Activated naive CD8-positive, alpha-beta T cell treated with anti-CD3 and anti-CD28 coated beads for 36 hours (primary cell): ENCODE measurements around the gene ASIC3. TPM values are rescaled to one million over a fixed set of nuclear protein-coding genes. Genes with fewer than 3 reads are reported as not detected.

Experiments used
- DNase-seq: peaks from one replicate; pipeline ENCODE4 v3.0.0; 2021
- H3K27ac Mint-ChIP-seq: one replicate; pipeline ENCODE4 v1.8.0; 2022; ENCODE audit warnings: mild to moderate bottlenecking, moderate library complexity, mixed read lengths
- H3K27me3 Mint-ChIP-seq: one replicate; pipeline ENCODE4 v1.8.0; 2022; ENCODE audit warnings: mild to moderate bottlenecking, mixed read lengths
- H3K36me3 Mint-ChIP-seq: one replicate; pipeline ENCODE4 v1.8.0; 2021; ENCODE audit warnings: mild to moderate bottlenecking, mixed read lengths
- H3K4me1 Mint-ChIP-seq: one replicate; pipeline ENCODE4 v1.8.0; 2021; ENCODE audit warnings: mixed read lengths
- H3K4me3 Mint-ChIP-seq: one replicate; pipeline ENCODE4 v1.8.0; 2022; ENCODE audit warnings: mild to moderate bottlenecking, moderate library complexity, mixed read lengths
- H3K9me3 Mint-ChIP-seq: one replicate; pipeline ENCODE4 v1.8.0; 2022; ENCODE audit warnings: mixed read lengths
- total RNA-seq, 2 experiments: library from RNA; stranded (reverse); gene quantifications; one replicate each; pipeline ENCODE4 v1.2.3, GENCODE V29; 2021

Gene ASIC3
- total RNA-seq, 2 experiments from 2014 or later = 2.7 to 3.2 TPM

DNA sequence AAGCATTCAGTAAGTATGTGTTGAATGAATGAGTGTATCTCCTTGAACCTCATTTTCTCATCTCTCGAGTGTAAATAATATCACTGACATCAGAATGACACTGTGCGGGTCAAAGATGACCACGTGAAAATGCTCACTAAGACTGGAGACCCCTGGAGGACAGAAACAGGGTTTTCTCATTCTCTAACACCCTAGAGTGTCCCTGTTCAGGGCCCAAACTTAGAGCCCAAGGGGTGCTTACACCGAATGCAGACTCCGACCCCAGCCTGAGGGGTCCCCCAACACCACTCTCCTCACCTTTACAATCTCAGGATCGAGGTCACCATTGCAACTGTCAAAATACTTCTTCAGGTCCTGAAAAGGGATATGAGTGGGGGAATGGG lies 7.9 kb downstream of the ASIC3 start:
- Mint-ChIP-seq H3K4me3 (peak overlapping the region; percentile 94), H3K36me3 (no peaks in the 10 kb centered on the region)

DNA sequence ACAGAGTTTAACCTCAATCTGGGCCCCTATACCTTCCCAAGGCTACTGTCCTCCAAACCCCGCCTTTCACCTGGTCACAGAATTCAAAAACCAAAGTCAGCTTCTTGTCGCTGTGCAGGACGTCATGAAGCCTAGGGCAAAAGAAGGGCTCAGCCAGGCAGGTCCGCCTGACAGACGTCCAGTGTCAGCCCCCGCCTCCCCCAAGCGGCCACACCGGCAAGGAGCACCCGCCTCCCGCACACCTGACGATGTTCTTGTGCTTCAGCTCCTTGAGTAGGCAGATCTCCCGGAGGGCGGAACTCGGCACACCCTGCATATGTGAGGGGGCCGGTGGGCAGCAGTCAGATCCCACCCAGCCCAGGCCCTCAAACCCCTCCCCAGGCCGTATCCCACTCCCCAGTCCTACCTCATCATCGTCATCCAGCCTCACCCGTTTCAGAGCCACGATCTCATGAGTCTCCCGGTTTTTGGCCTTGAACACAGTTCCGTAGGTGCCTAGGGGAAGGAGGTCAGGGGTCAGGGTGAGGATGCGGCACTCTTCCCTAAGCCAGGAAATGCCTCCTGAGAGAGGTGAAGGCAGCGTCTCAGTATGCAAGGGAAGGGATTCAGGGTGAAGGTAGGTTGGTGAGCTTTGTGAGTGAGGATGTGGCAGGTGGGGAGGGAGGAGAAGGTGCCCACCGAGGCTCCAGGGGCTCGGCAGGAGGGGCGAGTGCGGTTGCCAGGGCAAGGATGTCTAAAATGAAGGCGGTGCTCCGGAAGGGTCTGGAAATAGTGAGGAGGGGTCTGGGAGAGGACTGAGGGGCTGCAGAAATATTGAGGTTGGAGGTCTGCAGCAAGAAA lies 8.6 kb downstream of the ASIC3 start:
- DNase-seq = no peak
- peak overlapping the region; percentile 92 for H3K27ac Mint-ChIP-seq
- H3K4me3 Mint-ChIP-seq = peak overlapping the region; percentile 94
- no peaks in the 10 kb centered on the region for H3K27me3 Mint-ChIP-seq
- H3K4me1 Mint-ChIP-seq = peaks cover 30% of the 10 kb centered on the region
- peaks cover 2% of the 10 kb centered on the region for H3K36me3 Mint-ChIP-seq
- no peaks in the 10 kb centered on the region for H3K9me3 Mint-ChIP-seq

More for the DNA sequence above, 7.9 kb downstream of the ASIC3 start:
- no peaks in the 10 kb centered on the region for H3K9me3 Mint-ChIP-seq
- H3K27ac Mint-ChIP-seq = no peak overlapping the region
- DNase-seq = no peak
- H3K27me3 Mint-ChIP-seq = no peaks in the 10 kb centered on the region
- H3K4me1 Mint-ChIP-seq = peaks cover 26% of the 10 kb centered on the region

DNA sequence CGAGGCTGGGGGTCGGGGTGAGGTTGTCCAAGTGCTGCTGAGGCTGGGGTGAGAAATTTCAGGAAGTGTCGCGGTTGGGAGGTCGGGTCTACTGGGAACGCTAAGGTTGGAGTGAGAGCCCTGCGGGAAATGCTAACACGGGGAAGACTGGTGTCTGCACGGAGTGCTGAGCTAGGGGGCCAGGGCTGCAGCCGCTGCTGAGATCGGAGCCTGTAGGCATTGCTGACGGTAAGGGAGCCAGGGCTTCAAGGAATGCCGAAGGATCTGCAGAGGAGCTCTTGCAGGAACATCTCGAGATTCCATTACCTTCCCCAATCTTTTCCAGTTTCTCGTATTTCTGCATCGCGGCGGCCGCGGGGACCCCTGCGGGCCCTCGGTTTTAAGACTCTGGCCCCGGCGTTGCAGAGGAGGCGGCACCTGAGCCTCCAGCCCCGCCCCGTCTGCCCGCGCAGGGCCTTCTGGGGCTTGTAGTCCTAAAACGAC lies 9.2 kb downstream of the ASIC3 start, which contains the start of gene CDK5:
Gene CDK5, minus strand, starts transcription at position 392 of the 483 bp plus-strand sequence. Its CDS starts 49 bp downstream, at position 343.
- Mint-ChIP-seq H3K4me1 (peaks cover 30% of the 10 kb centered on the region), H3K27me3 (no peaks in the 10 kb centered on the region), H3K9me3 (no peaks in the 10 kb centered on the region), H3K36me3 (peaks cover 2% of the 10 kb centered on the region), H3K27ac (peak within 1 kb of the TSS; percentile 92), H3K4me3 (peak within 1 kb of the TSS; percentile 94)
- no peak for DNase-seq

DNA sequence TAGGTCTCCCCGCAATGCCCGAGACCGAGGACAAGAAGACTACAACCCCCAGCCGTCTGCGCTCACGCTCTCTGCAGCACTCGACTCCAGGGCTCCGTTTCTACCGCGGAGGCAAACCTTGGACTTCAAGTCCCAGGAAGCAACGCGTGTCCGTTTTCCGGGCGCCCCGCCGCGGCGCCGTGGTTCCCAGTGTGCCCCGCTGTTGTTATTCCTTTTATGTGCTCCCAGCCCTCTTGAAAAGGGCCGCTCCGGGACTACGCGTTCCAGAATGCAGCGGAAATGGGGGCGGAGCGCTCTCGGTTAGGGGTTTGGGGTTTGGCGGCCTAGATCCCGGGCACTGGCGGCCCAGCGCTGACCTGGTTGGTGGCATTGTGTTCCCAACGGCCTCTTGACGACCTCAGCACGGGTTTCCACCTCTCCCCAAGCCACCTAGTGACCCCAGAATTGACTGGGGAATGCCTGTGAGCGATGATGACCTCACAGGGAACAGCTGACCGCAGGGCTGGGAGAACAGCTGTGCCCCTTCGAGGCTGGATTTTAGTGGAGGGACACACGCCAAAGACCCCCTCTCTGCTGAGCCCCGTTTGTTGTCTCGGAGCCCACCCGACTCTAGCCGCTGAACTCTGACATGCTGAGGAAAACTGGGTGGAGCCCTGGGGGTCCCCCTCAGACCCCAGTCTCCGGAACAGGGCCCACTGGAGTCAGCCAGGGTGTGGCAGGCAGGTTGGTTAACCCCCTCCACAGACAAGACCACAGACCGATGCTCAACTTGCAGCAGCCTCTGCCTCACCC lies 9.9 kb downstream of the ASIC3 start:
- Mint-ChIP-seq H3K4me1 (peaks cover 30% of the 10 kb centered on the region), H3K4me3 (peak overlapping the region; percentile 94), H3K9me3 (no peaks in the 10 kb centered on the region), H3K27ac (peak overlapping the region; percentile 92), H3K27me3 (no peaks in the 10 kb centered on the region), H3K36me3 (peaks cover 2% of the 10 kb centered on the region)
- DNase-seq = peak; percentile 96

DNA sequence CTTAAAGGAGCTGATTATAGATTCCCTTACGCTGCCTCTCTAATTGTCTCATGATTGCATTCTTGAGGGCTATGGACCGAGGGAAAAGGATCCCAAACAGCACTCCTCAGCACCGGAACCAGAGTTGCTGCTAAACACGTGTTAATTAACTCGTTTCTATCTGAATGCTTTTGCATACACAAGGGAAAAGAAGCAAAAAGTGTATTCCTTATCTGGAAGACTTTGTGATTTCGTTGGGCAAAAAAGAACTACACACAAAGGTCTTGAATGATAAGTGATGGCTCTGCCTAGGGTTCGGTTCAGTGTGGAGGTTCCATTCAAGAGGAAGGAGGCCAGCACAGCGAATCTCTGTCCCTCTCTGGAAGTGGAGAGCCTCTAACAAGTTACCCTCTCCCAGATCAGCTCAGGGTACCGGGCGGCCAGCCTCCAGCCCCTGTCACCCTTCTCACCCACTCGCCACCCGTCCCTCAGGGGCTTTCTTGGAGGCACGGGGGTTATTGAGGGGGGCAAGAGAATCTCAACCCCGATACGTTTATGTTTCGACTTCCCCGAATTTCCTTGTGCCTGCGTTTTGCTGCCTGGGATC lies 10.5 kb downstream of the ASIC3 start:
- H3K4me1 Mint-ChIP-seq = peaks cover 32% of the 10 kb centered on the region
- DNase-seq = no peak
- H3K9me3 Mint-ChIP-seq = no peaks in the 10 kb centered on the region
- peak overlapping the region; percentile 92 for H3K27ac Mint-ChIP-seq
- peaks cover 8% of the 10 kb centered on the region for H3K36me3 Mint-ChIP-seq
- peak overlapping the region; percentile 94 for H3K4me3 Mint-ChIP-seq
- no peaks in the 10 kb centered on the region for H3K27me3 Mint-ChIP-seq

DNA sequence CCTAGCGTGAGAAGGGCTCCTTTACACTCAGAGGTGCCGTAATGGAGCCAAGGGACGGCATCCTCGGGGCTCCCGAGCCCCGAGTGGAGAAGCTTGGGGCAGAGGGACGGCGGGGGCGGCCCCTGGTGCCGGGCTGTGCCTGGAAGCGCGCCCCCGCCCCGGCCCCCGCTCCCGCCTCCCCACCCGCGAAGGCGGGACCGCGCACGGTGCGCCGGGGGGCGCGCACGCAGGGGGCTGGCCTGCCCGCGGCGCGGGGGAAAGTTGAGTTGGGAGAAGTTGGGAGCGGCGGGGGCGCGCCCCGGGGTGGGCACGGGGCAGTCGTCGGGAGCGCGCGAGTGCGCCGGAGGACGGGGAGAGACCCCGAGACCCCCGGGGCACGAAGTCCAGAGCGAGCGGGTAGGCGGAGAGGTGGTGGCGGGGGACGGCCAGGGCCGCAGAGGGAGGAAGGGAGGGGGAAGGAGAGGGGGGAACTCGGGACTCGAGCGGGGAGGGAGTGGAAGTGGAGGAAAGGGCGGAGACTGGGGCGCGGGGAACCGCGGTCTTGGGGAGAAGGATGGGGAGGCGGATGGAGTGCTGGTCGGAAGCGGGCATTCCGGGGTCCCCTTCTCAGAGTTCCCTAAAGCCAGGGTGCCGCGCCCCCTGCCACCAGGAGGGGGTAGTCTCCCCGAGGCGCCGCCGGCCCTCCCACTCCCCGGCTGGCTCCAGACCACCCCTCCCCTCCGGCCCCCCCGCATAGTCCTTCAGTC lies 11.2 kb downstream of the ASIC3 start, which contains the start of gene SLC4A2:
Gene SLC4A2, plus strand, starts transcription at position 223 of the 746 bp plus-strand sequence. CDS start 2,399 bp downstream, outside the sequence.
- H3K36me3 Mint-ChIP-seq = peaks cover 10% of the 10 kb centered on the region
- no peaks in the 10 kb centered on the region for H3K27me3 Mint-ChIP-seq
- no peaks in the 10 kb centered on the region for H3K9me3 Mint-ChIP-seq
- peak within 1 kb of the TSS; percentile 92 for H3K27ac Mint-ChIP-seq
- H3K4me3 Mint-ChIP-seq = peak within 1 kb of the TSS; percentile 94
- DNase-seq = peak; percentile 81
- peaks cover 32% of the 10 kb centered on the region for H3K4me1 Mint-ChIP-seq

DNA sequence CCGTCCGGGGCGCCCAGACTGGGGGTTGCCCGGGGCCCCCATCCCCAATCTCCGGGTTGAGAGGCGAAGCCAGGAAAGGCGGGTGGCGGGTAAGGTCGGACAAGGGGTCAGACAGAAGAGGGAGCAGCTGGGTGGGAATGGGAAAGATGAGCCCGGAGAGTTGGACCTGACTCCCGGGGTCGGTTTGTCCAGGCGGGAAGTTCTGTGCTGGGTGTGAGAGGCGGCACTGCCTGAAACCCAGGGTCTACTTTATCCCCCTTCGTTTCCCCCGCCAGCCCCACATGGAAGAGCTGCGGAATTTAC lies 11.7 kb downstream of the ASIC3 start:
- H3K4me3 Mint-ChIP-seq = peak overlapping the region; percentile 94
- H3K9me3 Mint-ChIP-seq = no peaks in the 10 kb centered on the region
- no peaks in the 10 kb centered on the region for H3K27me3 Mint-ChIP-seq
- peak overlapping the region; percentile 62 for H3K27ac Mint-ChIP-seq
- no peak for DNase-seq
- peaks cover 10% of the 10 kb centered on the region for H3K36me3 Mint-ChIP-seq
- peaks cover 32% of the 10 kb centered on the region for H3K4me1 Mint-ChIP-seq

DNA sequence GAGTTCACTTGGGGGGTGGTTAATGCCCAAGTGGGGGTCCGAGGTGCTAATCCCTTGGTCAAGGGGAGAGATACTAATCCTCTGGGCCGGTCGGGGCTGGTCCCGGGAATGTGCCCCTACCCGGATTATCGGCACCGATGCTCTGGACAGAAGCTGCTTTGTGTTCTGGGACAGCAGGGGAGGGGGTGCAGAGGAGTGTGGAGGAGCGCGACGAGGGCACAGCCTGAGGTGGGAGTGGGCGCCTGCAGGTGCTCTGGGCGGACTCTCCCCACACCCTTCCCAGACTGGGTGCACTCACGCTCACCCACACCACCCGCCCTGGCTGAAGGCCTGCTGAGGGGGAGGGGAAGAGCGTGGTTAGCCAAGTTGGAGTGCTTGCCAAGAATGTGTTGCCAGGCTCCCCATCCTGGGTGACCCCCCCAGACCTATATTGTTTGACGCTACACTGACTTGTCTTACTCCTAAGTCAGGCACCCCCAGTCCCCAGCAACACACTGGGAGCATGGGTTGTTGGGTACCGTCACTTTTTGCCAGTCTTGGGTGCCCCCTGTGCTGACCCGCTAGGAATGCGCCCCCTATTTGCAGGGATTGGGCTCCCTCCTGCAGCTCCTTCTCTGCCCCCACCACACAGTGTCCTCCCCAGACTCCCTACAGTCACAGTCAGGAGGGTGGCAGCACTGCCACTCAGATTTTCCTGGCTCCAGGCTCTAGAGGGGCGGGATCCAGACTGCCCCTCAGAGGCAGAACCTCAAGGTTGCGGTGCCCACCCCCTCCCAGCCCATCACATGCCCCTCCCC lies 12.3 kb downstream of the ASIC3 start:
- Mint-ChIP-seq H3K4me1 (peaks cover 32% of the 10 kb centered on the region), H3K36me3 (peaks cover 10% of the 10 kb centered on the region), H3K27ac (no peak overlapping the region), H3K4me3 (peak overlapping the region; percentile 94), H3K27me3 (no peaks in the 10 kb centered on the region), H3K9me3 (no peaks in the 10 kb centered on the region)
- DNase-seq = peak; percentile 18

DNA sequence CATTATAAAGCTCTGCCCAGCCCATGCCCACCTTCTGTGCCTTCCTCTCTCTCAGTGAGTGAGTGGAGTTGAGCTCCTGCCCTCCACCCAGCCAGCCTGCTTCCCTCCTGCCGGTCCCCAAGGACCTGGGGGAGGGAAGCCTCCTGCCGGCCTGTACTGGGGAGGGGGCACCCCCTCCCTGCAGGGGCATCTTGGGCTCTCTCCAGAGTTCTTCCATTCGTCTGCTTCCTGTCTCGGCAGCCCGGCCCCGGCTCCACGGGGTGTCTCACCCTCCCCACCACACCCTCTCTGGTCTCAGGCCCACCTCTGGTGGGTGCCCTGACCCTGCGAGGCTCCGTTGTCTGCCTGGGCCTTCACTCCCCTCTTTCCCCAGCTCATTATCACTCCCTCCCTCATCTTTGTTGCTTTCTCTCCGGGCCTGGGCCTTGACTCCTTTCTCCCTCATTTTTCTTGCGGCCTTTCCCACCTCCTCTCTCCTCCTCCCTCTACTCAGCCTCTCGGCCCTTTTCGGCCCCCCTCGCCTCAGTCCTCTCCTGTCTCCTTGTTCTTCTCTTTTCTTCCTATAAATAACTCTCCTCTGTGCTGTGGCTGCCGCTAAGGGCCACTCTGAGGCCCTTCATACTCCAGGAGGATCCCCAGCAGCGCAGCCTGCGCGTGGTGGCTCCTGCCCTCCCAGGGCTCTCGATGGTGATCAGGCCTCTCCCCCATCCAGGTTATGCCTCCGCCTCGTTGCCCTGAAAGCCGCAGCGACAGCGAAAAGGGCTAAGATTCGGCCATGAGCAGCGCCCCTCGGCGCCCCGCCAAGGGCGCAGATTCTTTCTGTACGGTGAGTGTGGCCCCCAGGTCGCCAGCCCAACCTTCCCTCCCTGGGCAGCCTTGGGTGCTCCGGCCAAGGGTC lies 13.1 kb downstream of the ASIC3 start:
- no peaks in the 10 kb centered on the region for H3K9me3 Mint-ChIP-seq
- H3K36me3 Mint-ChIP-seq = peaks cover 10% of the 10 kb centered on the region
- no peak for DNase-seq
- H3K4me1 Mint-ChIP-seq = peaks cover 31% of the 10 kb centered on the region
- peak overlapping the region; percentile 94 for H3K4me3 Mint-ChIP-seq
- H3K27me3 Mint-ChIP-seq = no peaks in the 10 kb centered on the region
- no peak overlapping the region for H3K27ac Mint-ChIP-seq

DNA sequence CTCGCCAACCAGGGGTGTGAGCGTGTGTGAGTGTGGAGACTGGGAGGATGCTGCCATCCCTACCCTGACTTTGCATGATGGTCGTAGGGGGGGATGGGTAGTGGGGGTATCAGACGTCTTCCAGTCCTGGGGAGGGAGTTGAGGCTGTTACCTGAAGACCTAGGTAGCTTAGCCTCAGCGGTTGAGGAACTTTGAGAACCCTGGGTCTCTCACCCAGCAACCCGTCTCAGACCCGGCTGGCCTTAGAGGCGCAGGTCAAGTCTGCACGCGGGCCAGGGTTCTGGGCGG lies 13.7 kb downstream of the ASIC3 start:
- H3K27ac Mint-ChIP-seq = no peak overlapping the region
- DNase-seq = no peak
- peaks cover 26% of the 10 kb centered on the region for H3K4me1 Mint-ChIP-seq
- H3K36me3 Mint-ChIP-seq = peaks cover 10% of the 10 kb centered on the region
- no peak overlapping the region for H3K4me3 Mint-ChIP-seq
- H3K27me3 Mint-ChIP-seq = no peaks in the 10 kb centered on the region
- H3K9me3 Mint-ChIP-seq = no peaks in the 10 kb centered on the region

DNA sequence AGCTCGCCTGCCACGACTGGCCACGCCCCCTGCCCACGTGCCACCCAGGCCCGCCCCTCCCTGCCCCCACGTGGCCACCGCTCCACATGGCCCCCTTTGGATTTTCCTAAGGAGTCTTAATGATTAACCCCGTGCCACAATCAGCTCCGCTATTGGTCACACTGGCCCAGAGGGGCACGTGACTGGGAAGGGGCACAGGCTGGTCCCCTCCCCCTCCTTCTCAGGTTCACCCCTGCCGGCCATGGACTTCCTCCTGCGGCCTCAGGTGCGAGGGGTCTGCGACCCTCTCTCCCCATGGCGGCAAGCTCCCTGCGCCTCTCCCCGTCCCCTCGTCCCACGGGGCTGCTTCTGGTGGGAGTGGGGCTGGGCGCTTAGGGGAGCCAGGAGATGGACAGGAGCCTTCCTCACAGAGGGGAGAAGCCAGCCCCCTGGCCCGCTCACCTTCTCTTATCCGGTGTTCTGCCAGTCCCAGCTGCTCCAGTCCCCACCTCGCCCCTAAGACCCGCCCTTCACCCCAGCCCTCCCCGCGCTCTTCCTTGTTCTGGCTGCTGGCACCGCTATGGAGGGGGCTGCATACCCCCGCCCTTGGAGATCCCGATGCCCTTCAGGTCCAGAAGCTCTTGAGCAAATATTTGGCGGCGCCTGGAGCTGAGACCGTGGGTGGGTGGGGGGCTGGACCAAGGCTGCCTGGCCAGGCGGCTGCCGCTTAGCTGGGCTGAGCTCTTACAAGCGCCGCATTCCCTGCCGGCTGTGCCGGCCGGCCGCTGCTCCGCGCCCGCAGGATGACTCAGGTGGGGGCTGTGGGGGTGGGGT lies 14.3 kb downstream of the ASIC3 start:
- H3K36me3 Mint-ChIP-seq = peaks cover 10% of the 10 kb centered on the region
- no peaks in the 10 kb centered on the region for H3K27me3 Mint-ChIP-seq
- DNase-seq = no peak
- H3K4me1 Mint-ChIP-seq = peaks cover 21% of the 10 kb centered on the region
- no peak overlapping the region for H3K4me3 Mint-ChIP-seq
- no peaks in the 10 kb centered on the region for H3K9me3 Mint-ChIP-seq
- no peak overlapping the region for H3K27ac Mint-ChIP-seq

DNA sequence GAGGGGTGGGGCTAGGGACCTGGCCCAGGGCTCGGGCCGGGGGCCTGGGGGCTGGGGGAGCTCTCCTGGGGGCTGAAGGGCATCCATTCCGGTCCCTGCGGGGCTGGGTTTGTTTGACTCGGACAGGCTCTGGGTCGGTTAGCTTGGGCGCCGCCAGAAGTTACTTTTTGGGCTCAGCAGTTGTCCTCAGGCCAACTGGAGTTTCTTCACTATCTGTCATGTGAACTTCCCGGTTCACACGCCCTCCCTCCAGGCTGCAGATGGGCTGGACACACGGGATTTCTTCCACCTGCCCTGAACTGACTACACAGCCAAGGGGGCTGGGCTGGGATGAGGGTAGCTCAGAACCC lies 14.9 kb downstream of the ASIC3 start:
- no peaks in the 10 kb centered on the region for H3K9me3 Mint-ChIP-seq
- peaks cover 10% of the 10 kb centered on the region for H3K36me3 Mint-ChIP-seq
- H3K4me3 Mint-ChIP-seq = no peak overlapping the region
- no peak overlapping the region for H3K27ac Mint-ChIP-seq
- peaks cover 21% of the 10 kb centered on the region for H3K4me1 Mint-ChIP-seq
- DNase-seq = no peak
- no peaks in the 10 kb centered on the region for H3K27me3 Mint-ChIP-seq

DNA sequence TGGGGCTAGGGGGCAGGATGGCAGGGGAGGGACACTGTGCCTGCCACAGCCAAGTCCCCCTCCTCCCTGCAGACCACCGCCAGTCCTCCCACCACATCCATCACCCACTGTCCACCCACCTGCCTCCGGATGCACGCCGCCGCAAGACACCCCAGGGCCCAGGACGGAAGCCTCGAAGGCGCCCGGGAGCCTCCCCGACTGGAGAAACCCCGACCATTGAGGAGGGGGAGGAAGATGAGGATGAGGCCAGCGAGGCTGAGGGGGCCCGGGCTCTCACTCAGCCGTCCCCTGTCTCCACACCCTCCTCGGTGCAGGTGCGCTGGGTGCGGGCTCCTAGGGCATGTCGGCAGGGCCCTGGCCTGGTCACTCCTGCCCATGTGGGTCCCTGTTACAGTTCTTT lies 16.1 kb downstream of the ASIC3 start:
- H3K27me3 Mint-ChIP-seq = no peaks in the 10 kb centered on the region
- no peak for DNase-seq
- H3K4me1 Mint-ChIP-seq = peaks cover 12% of the 10 kb centered on the region
- H3K27ac Mint-ChIP-seq = no peak overlapping the region
- no peaks in the 10 kb centered on the region for H3K9me3 Mint-ChIP-seq
- H3K36me3 Mint-ChIP-seq = peaks cover 10% of the 10 kb centered on the region
- no peak overlapping the region for H3K4me3 Mint-ChIP-seq
